Thoracic aorta (tissue), 2 donors: ENCODE results near the gene LENEP. TPM values are rescaled to one million over a fixed set of nuclear protein-coding genes. Genes with fewer than 3 reads are reported as not detected.
"Not testable (repeated sequence)": the region's sequence is repeated elsewhere in the genome, so short reads cannot be mapped to it uniquely, and the experiment has no call there.

Source experiments
- ATAC-seq: fragments of 150-250 bp; one replicate; pipeline ENCODE4 v1.8.0; 2017; ENCODE audit warnings: low read depth; ENCODE audit not compliant: insufficient number of reproducible peaks, low FRiP score
- DNase-seq: peaks from one replicate; pipeline ENCODE4 v3.0.0-alpha.2; 2020; ENCODE audit warnings: low spot score
- H3K27ac ChIP-seq, 2 donors: fragments of 200-600 bp; sonication (generic); 1 replicate in 1 of 2; 2 replicates in 1 of 2; pipeline ENCODE4 v1.5.1; 2016; ENCODE audit warnings: mild to moderate bottlenecking in 2 of 2, moderate library complexity in 2 of 2
- H3K27me3 ChIP-seq: fragments of 200-600 bp; sonication (generic); replicated peaks from 2 replicates; pipeline ENCODE4 v1.6.0; 2016; ENCODE audit warnings: mild to moderate bottlenecking; ENCODE audit not compliant: insufficient read depth
- H3K36me3 ChIP-seq: fragments of 200-600 bp; sonication (generic); one replicate; pipeline ENCODE4 v1.5.1; 2016
- H3K4me1 ChIP-seq, 2 donors: fragments of 200-600 bp; sonication (generic); 1 replicate in 1 of 2; 2 replicates in 1 of 2; pipeline versions ENCODE4 v1.5.1 to v1.6.0; 2016; ENCODE audit warnings: low read depth in 2 of 2, mild to moderate bottlenecking in 1 of 2; ENCODE audit not compliant: control insufficient read depth in 1 of 2
- H3K4me3 ChIP-seq: fragments of 200-600 bp; sonication (generic); 2 replicates; pipeline ENCODE4 v1.5.1; 2016; ENCODE audit warnings: mild to moderate bottlenecking
- H3K9me3 ChIP-seq: fragments of 200-600 bp; sonication (generic); 2 replicates; pipeline ENCODE4 v1.5.1; 2016
- total RNA-seq, 2 donors: library from RNA; depleted of rRNA; stranded (reverse); fragments of >200 nt; gene quantifications; one replicate each; pipeline versions ENCODE4 v1.1.0 to v1.2.3, GENCODE V29; 2016
- TF ChIP-seq, protein P1 (sequence below): fragments of 200-600 bp; sonication (generic); IDR thresholded peaks from one replicate; pipeline ENCODE4 v1.5.1; 2019; ENCODE audit warnings: antibody characterized with exemption

LENEP gene
- total RNA-seq, 2 donors from 2014 or later = not detected

DNA sequence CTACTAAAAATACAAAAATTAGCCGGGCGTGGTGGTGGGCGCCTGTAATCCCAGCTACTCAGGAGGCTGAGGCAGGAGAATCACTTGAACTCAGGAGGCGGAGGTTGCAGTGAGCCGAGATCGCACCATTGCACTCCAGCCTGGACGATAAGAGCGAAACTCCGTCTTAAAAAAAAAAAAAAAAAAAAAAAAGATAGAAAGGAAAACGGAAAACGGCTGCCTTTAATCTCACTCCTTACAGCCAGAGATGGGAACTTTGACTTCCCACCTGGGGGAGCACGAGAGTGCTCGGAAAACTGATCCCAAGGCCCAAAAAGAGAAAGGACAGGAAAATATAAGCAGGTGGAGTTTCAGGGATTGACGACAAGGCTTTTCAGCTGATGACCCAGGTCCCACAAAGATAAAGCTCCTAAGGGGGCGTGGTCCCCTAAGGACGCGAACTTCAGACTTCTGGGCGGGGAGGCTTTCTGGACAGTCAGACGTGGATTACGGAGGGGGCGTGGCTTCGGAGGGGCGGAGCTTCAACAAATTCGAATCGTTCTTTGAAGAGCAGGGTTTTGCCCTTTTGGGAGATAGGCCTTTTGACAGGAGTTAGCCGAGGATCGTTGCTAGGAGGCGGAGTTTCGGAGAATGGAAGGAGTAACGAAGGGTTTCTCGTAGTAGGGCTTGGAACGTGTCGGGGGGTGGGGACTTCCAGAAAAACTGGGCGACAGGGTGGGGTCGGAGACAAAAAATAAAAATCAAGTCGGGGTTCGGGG is 19.9 kb upstream of the LENEP start:
- TF ChIP-seq, protein P1, sequence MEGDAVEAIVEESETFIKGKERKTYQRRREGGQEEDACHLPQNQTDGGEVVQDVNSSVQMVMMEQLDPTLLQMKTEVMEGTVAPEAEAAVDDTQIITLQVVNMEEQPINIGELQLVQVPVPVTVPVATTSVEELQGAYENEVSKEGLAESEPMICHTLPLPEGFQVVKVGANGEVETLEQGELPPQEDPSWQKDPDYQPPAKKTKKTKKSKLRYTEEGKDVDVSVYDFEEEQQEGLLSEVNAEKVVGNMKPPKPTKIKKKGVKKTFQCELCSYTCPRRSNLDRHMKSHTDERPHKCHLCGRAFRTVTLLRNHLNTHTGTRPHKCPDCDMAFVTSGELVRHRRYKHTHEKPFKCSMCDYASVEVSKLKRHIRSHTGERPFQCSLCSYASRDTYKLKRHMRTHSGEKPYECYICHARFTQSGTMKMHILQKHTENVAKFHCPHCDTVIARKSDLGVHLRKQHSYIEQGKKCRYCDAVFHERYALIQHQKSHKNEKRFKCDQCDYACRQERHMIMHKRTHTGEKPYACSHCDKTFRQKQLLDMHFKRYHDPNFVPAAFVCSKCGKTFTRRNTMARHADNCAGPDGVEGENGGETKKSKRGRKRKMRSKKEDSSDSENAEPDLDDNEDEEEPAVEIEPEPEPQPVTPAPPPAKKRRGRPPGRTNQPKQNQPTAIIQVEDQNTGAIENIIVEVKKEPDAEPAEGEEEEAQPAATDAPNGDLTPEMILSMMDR = no peak
- DNase-seq (peak; percentile 96), ATAC-seq (peak; percentile 38)
- Histone ChIP-seq H3K36me3 (no peaks in the 10 kb centered on the region), H3K9me3 (no peaks in the 10 kb centered on the region), H3K27ac (peak overlapping the region; percentile 98 to 99), H3K4me1 (peaks cover 36 to 59% of the 10 kb centered on the region in 2 donors), H3K27me3 (no peaks in the 10 kb centered on the region), H3K4me3 (peak overlapping the region; percentile 83)

DNA sequence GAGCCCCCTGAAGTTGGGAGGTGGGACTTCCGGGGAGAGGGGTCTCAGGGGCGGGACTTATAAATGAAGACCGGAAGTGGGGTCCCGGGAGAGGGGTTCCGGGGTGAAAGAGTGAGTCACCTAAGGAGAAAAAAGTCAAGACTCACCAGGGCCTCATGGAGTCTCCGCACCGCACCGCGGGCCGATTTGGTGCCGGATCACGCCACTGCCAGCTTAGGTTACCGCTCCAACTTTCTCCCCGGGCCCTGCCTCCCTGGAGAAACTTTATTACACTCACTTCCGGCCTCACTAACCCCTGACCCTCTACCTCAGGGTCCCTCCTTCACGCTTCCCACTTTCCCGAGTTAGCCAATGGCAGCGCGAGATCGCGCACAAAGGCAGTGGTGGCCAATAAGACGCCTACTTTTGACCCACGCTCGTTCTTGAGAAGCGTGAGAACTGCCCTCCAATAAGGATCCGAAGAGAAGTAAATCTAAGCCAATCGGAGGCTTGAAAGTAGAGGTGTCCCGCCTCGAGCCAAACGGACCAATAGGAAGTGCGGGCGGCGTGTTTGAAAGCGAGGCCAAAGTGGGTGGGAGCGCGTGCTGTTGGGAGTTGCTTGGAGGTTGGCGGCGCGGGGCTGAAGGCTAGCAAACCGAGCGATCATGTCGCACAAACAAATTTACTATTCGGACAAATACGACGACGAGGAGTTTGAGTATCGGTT is 19.1 kb upstream of the LENEP start, which contains the start of gene CKS1B:
Gene CKS1B, plus strand, starts transcription at position 580 of the 706 bp plus-strand sequence. Its CDS starts 65 bp downstream, at position 645.
- Histone ChIP-seq H3K9me3 (no peaks in the 10 kb centered on the region), H3K4me1 (peaks cover 31 to 52% of the 10 kb centered on the region in 2 donors), H3K36me3 (no peaks in the 10 kb centered on the region), H3K4me3 (peak within 1 kb of the TSS; percentile 83), H3K27me3 (no peaks in the 10 kb centered on the region), H3K27ac (peak within 1 kb of the TSS; percentile 98 to 99)
- TF ChIP-seq, protein P1 = no peak
- peak; percentile 89 for ATAC-seq
- DNase-seq = peak; percentile 95

DNA sequence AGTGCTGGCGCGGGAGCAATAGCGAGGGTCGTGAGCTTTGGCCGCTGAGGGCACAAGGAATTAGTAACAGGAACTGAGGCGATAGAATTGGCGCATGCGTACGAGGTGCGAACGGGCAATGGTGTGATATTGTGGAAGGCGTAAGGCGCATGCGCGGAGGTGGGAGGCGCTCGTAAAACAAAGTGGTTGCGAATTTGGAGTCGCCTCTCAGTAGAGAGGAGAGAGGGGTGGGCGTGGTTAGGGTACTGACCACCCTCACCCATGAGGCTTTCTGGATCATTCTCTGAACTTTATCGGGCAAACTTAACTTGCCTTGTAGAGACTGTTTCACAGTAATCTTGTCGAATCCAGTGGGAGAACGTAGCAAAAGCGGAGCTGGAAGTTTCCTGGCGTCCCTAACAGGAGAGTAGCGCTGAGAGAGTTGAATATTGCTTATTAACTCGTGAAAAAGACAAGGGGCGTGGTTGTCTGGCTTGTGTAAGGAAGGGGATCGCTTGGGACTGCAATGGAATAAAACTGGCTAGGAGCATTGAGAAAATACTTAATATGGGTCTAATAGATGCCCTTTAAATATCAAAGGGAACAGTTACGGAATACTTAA is 18.5 kb upstream of the LENEP start:
- Histone ChIP-seq H3K4me1 (peaks cover 25 to 45% of the 10 kb centered on the region in 2 donors), H3K4me3 (peak overlapping the region; percentile 83), H3K36me3 (peaks cover 4% of the 10 kb centered on the region), H3K27me3 (no peaks in the 10 kb centered on the region), H3K27ac (peak overlapping the region; percentile 98 to 99), H3K9me3 (no peaks in the 10 kb centered on the region)
- ATAC-seq (peak; percentile 32), DNase-seq (peak; percentile 85)
- TF ChIP-seq, protein P1 = no peak

DNA sequence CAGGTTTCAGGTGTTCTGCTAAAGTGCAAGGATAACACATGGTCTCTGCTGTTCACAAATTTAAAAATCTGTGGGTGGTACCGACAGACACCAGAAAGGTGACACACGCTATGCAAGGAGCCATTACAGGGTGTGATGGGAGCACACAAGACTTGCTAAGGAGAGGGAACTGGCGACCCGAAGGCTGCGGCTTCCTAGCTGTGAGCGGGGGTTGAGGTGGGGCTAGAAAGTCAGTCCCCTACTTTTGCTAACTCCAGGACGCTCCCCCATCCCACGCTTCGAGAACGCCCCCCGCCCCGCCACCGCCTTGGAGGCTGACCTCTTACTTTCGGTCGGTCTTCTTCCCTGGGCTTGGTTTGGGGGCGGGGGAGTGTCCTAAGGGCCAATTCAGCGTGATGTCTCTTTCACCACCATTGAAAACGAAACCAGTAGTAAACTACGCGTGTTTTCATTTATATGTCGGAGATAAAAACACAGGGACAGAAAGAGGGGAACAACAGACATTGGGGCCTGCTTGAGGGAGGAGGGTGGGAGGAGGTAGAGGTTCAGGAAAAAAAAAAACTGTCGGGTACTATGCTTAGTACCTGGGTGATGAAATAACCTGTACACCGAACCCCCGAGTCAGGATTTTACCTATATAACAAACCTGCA is 17.9 kb upstream of the LENEP start:
- no peak for DNase-seq
- Histone ChIP-seq H3K36me3 (peaks cover 4% of the 10 kb centered on the region), H3K4me3 (peak overlapping the region; percentile 83), H3K27ac (peak overlapping the region; percentile 98 to 99), H3K9me3 (no peaks in the 10 kb centered on the region), H3K27me3 (no peaks in the 10 kb centered on the region), H3K4me1 (peaks cover 20 to 39% of the 10 kb centered on the region in 2 donors)
- TF ChIP-seq, protein P1 = no peak
- ATAC-seq = no peak

DNA sequence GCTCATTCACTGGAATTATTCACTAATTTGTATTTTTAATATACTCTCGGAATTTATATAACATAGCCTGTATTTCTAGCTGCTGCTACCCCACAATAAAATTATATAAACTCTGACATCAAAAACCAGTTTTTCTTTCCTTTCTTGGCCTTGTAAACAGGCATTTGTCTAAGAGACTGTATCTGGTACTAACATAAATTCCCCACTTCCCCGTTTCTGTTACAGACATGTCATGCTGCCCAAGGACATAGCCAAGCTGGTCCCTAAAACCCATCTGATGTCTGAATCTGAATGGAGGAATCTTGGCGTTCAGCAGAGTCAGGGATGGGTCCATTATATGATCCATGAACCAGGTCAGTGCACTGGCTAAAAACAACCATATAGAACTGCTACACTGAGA is 15.6 kb upstream of the LENEP start:
- H3K9me3 ChIP-seq, H3K36me3 ChIP-seq, H3K27me3 ChIP-seq, ATAC-seq, DNase-seq, H3K4me3 ChIP-seq, H3K27ac ChIP-seq: not testable (repeated sequence)
- H3K4me1 ChIP-seq = peaks cover 10 to 23% of the 10 kb centered on the region in 2 donors
